Suppressor macrophage treated with lipopolysaccharide for 4 hours (primary cell): ENCODE measurements around the gene APCDD1.
"Not testable (repeated sequence)": the region's sequence is repeated elsewhere in the genome, so short reads cannot be mapped to it uniquely, and the experiment has no call there.

Source experiments
- DNase-seq: peaks from one replicate; pipeline ENCODE4 v3.0.0-alpha.2; 2020

The APCDD1 gene

GRCh38 chr18:10530002-10530401 lies 75.6 kb downstream of the APCDD1 start:
- peak; percentile 67 for DNase-seq

- no peak for DNase-seq
Measured at GRCh38 chr18:10530852-10531251, 76.4 kb downstream of the APCDD1 start.

DNA sequence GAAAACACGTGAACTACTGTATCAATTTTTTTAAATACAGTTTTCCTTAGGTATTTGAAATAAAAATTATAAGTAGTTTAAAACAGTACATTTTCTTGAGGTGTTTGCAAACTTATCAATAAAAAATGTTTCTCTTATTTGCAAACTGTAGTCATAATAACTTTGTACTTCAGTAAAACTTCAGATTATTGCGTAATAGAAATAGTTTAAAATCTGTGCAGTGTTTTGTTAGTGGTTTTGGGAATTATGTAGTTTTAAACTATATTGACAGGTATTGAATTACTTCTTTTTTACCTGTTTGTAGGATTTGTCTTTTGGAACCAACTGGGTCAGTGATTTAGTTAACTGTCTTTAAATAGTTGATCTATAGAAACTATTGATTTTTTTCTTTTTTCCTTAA lies 78.7 kb downstream of the APCDD1 start:
- DNase-seq: no peak

- DNase-seq: peak; percentile 38
Measured at GRCh38 chr18:10536280-10536679, 81.8 kb downstream of the APCDD1 start.

GRCh38 chr18:10537765-10538164 lies 83.3 kb downstream of the APCDD1 start:
- no peak for DNase-seq

GRCh38 chr18:10539124-10539523 lies 84.7 kb downstream of the APCDD1 start:
- DNase-seq: not testable (repeated sequence)
